ENCODE measurements around the gene GAS6.

The GAS6 gene

GRCh38 chr13:113845723-113846635 lies 17.9 kb downstream of the GAS6 start:
- Mint-ChIP-seq H3K9me3 (no peaks in the 10 kb centered on the region), H3K4me3 (no peak overlapping the region), H3K27me3 (ENCODE audit: low read depth) (peaks cover 11% of the 10 kb centered on the region), H3K27ac (peak overlapping the region in 1 of 3 experiments; percentile 27), H3K4me1 (peaks cover 22% of the 10 kb centered on the region), H3K36me3 (ENCODE audit: low read depth) (no peaks in the 10 kb centered on the region)
- TF ChIP-seq, protein P1, sequence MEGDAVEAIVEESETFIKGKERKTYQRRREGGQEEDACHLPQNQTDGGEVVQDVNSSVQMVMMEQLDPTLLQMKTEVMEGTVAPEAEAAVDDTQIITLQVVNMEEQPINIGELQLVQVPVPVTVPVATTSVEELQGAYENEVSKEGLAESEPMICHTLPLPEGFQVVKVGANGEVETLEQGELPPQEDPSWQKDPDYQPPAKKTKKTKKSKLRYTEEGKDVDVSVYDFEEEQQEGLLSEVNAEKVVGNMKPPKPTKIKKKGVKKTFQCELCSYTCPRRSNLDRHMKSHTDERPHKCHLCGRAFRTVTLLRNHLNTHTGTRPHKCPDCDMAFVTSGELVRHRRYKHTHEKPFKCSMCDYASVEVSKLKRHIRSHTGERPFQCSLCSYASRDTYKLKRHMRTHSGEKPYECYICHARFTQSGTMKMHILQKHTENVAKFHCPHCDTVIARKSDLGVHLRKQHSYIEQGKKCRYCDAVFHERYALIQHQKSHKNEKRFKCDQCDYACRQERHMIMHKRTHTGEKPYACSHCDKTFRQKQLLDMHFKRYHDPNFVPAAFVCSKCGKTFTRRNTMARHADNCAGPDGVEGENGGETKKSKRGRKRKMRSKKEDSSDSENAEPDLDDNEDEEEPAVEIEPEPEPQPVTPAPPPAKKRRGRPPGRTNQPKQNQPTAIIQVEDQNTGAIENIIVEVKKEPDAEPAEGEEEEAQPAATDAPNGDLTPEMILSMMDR (IDR thresholded peaks at IDR 0.05; ENCODE audit: unreplicated experiment in 3 of 3): no peak

- Mint-ChIP-seq H3K9me3 (no peaks in the 10 kb centered on the region), H3K27me3 (ENCODE audit: low read depth) (peaks cover 11% of the 10 kb centered on the region)
- TF ChIP-seq, protein P1 (IDR thresholded peaks at IDR 0.05; ENCODE audit: unreplicated experiment in 3 of 3): no peak
Measured at GRCh38 chr13:113845055-113845454, 18.8 kb downstream of the GAS6 start.

DNA sequence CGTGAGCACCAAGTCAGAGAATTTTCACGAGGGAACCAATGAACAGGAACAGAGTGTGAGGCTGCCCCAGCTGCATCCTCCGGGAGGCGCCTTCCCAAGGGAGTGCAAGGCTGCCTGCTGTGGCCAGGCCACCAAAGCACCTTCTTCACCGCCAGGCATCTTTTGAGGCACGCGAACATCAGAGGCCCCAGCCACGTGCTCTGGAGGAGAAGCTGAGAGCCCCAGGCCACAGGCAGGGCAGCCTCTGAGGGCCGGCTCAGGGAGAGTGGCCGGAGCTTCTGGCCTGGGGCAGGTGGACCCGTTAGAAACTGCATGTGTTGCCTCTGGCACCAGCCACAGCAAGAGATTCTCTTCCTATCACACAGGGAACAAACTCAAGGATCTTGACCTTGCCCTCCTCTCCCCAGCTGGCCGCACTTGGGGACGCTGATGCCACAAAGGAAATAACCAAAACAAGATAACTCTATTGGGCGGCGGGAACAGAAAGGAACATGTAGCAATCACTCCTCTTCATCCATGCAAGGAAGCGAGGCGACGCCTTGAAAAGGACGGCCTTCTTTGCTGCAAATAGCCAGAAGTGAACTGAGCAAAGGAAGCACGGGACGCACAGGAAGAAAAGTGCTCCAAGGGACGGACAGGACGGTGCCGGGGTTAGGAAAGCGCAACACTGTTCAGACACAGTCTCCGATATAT lies 19.9 kb downstream of the GAS6 start:
- no peak overlapping the region for H3K27ac Mint-ChIP-seq
- H3K27me3 Mint-ChIP-seq (ENCODE audit: low read depth): peaks cover 14% of the 10 kb centered on the region
- H3K4me3 Mint-ChIP-seq: no peak overlapping the region
- no peaks in the 10 kb centered on the region for H3K9me3 Mint-ChIP-seq
- peaks cover 22% of the 10 kb centered on the region for H3K4me1 Mint-ChIP-seq
- TF ChIP-seq, protein P1 (IDR thresholded peaks at IDR 0.05; ENCODE audit: unreplicated experiment in 3 of 3): no peak
- H3K36me3 Mint-ChIP-seq (ENCODE audit: low read depth): no peaks in the 10 kb centered on the region

More at GRCh38 chr13:113845055-113845454, 18.8 kb downstream of the GAS6 start:
- peaks cover 22% of the 10 kb centered on the region for H3K4me1 Mint-ChIP-seq
- no peaks in the 10 kb centered on the region for H3K36me3 Mint-ChIP-seq (ENCODE audit: low read depth)
- no peak overlapping the region for H3K4me3 Mint-ChIP-seq
- no peak overlapping the region for H3K27ac Mint-ChIP-seq

GRCh38 chr13:113843063-113843654 lies 20.7 kb downstream of the GAS6 start:
- no peaks in the 10 kb centered on the region for H3K36me3 Mint-ChIP-seq (ENCODE audit: low read depth)
- H3K27ac Mint-ChIP-seq: no peak overlapping the region

GRCh38 chr13:113842336-113843062 lies 21.4 kb downstream of the GAS6 start:
- Mint-ChIP-seq H3K27me3 (ENCODE audit: low read depth) (peaks cover 14% of the 10 kb centered on the region), H3K9me3 (no peaks in the 10 kb centered on the region), H3K36me3 (ENCODE audit: low read depth) (no peaks in the 10 kb centered on the region), H3K4me1 (peaks cover 28% of the 10 kb centered on the region), H3K27ac (no peak overlapping the region), H3K4me3 (no peak overlapping the region)
- TF ChIP-seq, protein P1 (IDR thresholded peaks at IDR 0.05; ENCODE audit: unreplicated experiment in 3 of 3): no peak

More at GRCh38 chr13:113843063-113843654, 20.7 kb downstream of the GAS6 start:
- Mint-ChIP-seq H3K4me1 (peaks cover 22% of the 10 kb centered on the region), H3K9me3 (no peaks in the 10 kb centered on the region), H3K27me3 (ENCODE audit: low read depth) (peaks cover 14% of the 10 kb centered on the region), H3K4me3 (no peak overlapping the region)
- TF ChIP-seq, protein P1 (IDR thresholded peaks at IDR 0.05; ENCODE audit: unreplicated experiment in 3 of 3): no peak

Measured in nephron (organoid).